ENCODE data around the gene EED. TPM values are rescaled to one million over a fixed set of nuclear protein-coding genes. Genes with fewer than 3 reads are reported as not detected.

The EED gene
- total and polyA plus RNA-seq, 9 of the 15 experiments (the other 6 are each of a cell fraction or from before 2014, with no cell fraction given), result 33.0 to 110 (median 55.1) TPM

DNA sequence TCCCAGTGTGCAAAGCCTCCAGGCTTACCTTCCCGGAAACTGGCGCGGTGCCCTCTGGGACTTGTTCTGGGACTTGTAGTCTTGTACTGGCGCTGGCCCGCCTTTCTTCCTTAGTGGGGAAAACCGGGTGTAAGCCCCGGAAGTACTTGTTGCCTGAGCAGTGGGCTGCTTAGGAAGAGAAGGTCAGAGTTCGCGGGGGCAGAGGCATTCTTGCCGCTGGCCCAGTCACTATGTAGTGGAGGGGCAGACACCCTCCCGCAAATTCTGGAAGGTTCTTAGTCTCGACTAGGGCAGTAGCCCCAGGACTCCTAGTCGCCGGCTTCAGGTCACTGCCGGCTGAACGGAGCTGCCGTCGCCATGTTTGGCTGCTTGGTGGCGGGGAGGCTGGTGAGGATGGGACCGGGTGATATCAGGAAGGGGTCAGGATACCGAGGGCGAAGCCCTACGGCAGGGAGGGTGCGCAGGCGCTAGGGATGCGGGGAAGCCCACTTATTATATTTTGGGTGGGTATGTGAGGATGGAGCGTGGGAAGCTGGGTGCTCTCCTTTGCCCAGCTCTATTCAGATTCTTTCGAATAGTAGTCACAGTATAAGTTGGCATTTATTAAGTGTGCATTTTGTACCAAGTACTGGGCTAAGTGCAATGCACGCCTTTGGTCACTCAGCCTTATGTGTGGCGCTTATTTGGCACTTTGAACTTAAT is 57.7 kb downstream of the EED start, which contains the start of gene HIKESHI (continued):
- TF ChIP-seq CTCFL (IDR thresholded peaks at IDR 0.05; ENCODE audit: borderline replicate concordance, insufficient read depth, low read depth, low read length, poor library complexity, severe bottlenecking), result no peak
- TF ChIP-seq, protein P1, sequence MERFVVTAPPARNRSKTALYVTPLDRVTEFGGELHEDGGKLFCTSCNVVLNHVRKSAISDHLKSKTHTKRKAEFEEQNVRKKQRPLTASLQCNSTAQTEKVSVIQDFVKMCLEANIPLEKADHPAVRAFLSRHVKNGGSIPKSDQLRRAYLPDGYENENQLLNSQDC (CRISPR knock-in tag; IDR thresholded peaks at IDR 0.05), result no peak
- TF ChIP-seq POLR2AphosphoS5 (IDR thresholded peaks at IDR 0.05; ENCODE audit: control insufficient read depth, insufficient read depth, low read depth, low read length), result peak; percentile 86
- TF ChIP-seq ZFP36 (IDR thresholded peaks at IDR 0.05; ENCODE audit: low read depth, low read length, partially characterized antibody), result peak; percentile 42
- no peak for TF ChIP-seq POLR3A (IDR thresholded peaks at IDR 0.05; ENCODE audit: borderline replicate concordance, extremely low read depth, insufficient read depth, insufficient read length)
- no peak for TF ChIP-seq RFX1 (IDR thresholded peaks at IDR 0.05)
- no peak for TF ChIP-seq CCAR2 (IDR thresholded peaks at IDR 0.05; ENCODE audit: low read depth, low read length)
- 0 out of 2 replicates have a peak, but pooled peaks have one; percentile 67 for TF ChIP-seq POLR2H (tag; IDR thresholded peaks at IDR 0.05; ENCODE audit: low read depth)
- TF ChIP-seq RBM25 (IDR thresholded peaks at IDR 0.05; ENCODE audit: low read depth, low read length, severe bottlenecking), result no peak
- TF ChIP-seq ARID1B (IDR thresholded peaks at IDR 0.05), result 0 out of 2 replicates have a peak, but pooled peaks have one; percentile 25
- no peak for TF ChIP-seq ZNF695 (CRISPR knock-in tag; IDR thresholded peaks at IDR 0.05)
- TF ChIP-seq, protein P2, sequence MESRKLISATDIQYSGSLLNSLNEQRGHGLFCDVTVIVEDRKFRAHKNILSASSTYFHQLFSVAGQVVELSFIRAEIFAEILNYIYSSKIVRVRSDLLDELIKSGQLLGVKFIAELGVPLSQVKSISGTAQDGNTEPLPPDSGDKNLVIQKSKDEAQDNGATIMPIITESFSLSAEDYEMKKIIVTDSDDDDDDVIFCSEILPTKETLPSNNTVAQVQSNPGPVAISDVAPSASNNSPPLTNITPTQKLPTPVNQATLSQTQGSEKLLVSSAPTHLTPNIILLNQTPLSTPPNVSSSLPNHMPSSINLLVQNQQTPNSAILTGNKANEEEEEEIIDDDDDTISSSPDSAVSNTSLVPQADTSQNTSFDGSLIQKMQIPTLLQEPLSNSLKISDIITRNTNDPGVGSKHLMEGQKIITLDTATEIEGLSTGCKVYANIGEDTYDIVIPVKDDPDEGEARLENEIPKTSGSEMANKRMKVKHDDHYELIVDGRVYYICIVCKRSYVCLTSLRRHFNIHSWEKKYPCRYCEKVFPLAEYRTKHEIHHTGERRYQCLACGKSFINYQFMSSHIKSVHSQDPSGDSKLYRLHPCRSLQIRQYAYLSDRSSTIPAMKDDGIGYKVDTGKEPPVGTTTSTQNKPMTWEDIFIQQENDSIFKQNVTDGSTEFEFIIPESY (CRISPR knock-in tag; IDR thresholded peaks at IDR 0.05), result no peak
- TF ChIP-seq, protein P3, sequence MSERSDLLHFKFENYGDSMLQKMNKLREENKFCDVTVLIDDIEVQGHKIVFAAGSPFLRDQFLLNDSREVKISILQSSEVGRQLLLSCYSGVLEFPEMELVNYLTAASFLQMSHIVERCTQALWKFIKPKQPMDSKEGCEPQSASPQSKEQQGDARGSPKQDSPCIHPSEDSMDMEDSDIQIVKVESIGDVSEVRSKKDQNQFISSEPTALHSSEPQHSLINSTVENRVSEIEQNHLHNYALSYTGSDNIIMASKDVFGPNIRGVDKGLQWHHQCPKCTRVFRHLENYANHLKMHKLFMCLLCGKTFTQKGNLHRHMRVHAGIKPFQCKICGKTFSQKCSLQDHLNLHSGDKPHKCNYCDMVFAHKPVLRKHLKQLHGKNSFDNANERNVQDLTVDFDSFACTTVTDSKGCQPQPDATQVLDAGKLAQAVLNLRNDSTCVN (CRISPR knock-in tag; IDR thresholded peaks at IDR 0.05), result no peak
- no peak for TF ChIP-seq FOXA3 (CRISPR knock-in tag; conservative IDR thresholded peaks at IDR 0.05 in 1 of 2, IDR thresholded peaks at IDR 0.05 in 1 of 2)
- no peak for TF ChIP-seq CBFA2T2 (conservative IDR thresholded peaks at IDR 0.05)
